Lung (tissue), 12 donors: ENCODE data around the gene DNASE1L1. TPM values are rescaled to one million over a fixed set of nuclear protein-coding genes. Genes with fewer than 3 reads are reported as not detected.

ENCODE experiments used
- ATAC-seq: fragments of 200-7000 bp; cut with Tn5 transposase; one replicate; pipeline ENCODE4 v1.9.1; 2020; ENCODE audit warnings: moderate number of reproducible peaks; ENCODE audit not compliant: insufficient read depth, low FRiP score
- DNase-seq, 3 donors: peaks; one replicate each; pipeline ENCODE4 v3.0.0-alpha.2; 2013 to 2017
- H3K27ac ChIP-seq, 2 donors: one replicate each; pipeline ENCODE4 v1.5.1; 2013; ENCODE audit warnings: mild to moderate bottlenecking in 2 of 2, moderate library complexity in 2 of 2, control low read depth in 1 of 2, inconsistent platforms in 1 of 2, low read depth in 1 of 2, low read length in 1 of 2
- H3K27me3 ChIP-seq, 3 donors: one replicate each; pipeline ENCODE4 v1.5.1; 2013; ENCODE audit warnings: low read length in 2 of 3; ENCODE audit not compliant: control insufficient read depth in 3 of 3, insufficient read depth in 3 of 3
- H3K36me3 ChIP-seq, 4 donors: one replicate each; pipeline ENCODE4 v1.5.1; 2013; ENCODE audit warnings: low read length in 4 of 4, mild to moderate bottlenecking in 1 of 4, moderate library complexity in 1 of 4; ENCODE audit not compliant: control insufficient read depth in 4 of 4, insufficient read depth in 4 of 4
- H3K4me1 ChIP-seq, 5 donors: one replicate each; pipeline ENCODE4 v1.5.1; 2013; ENCODE audit warnings: low read length in 5 of 5, mild to moderate bottlenecking in 2 of 5, moderate library complexity in 1 of 5; ENCODE audit not compliant: control insufficient read depth in 5 of 5, insufficient read depth in 5 of 5
- H3K4me3 ChIP-seq: one replicate; pipeline ENCODE4 v1.5.1; 2013; ENCODE audit warnings: mild to moderate bottlenecking, control low read depth, moderate library complexity
- H3K9ac ChIP-seq, 2 donors: one replicate each; pipeline ENCODE4 v1.5.1; 2013; ENCODE audit warnings: low read length in 2 of 2, control low read depth in 1 of 2; ENCODE audit not compliant: insufficient read depth in 1 of 2
- H3K9me3 ChIP-seq, 4 donors: one replicate each; pipeline ENCODE4 v1.5.1; 2013; ENCODE audit warnings: low read length in 3 of 4, mild to moderate bottlenecking in 1 of 4, moderate library complexity in 1 of 4; ENCODE audit not compliant: control insufficient read depth in 4 of 4, insufficient read depth in 3 of 4
- CTCF ChIP-seq: IDR thresholded peaks from 2 replicates; pipeline ENCODE4 v1.5.1; 2012; ENCODE audit warnings: mild to moderate bottlenecking; ENCODE audit errors: control extremely low read depth, extremely low read depth
- whole genome bisulfite sequencing, 2 donors: extraction: QIAGEN DNeasy Blood & Tissue Kit; methylation state at CpG; one replicate each; pipeline ENCODE4 v1.1.7; 2013; 5-methylcytosine and 5-hydroxymethylcytosine counted together
- polyA plus RNA-seq, 2 donors: library from polyadenylated mRNA; stranded (reverse); fragments of 200-250 nt; gene quantifications; one replicate each; pipeline ENCODE4 v1.2.1, GENCODE V29; 2013
- total RNA-seq, 2 donors: library from RNA; depleted of rRNA in 1 of 2; stranded (reverse); fragments of >200 nt in 1 of 2; gene quantifications; one replicate each; pipeline ENCODE4 v1.2.1, GENCODE V29; 2014 to 2021
- donor health status: control.
- donor health status: control.
- donor health status: Bipolar disorder and iron deficiency.
- donor health status: healthy.
- donor health status: DM: yes; HTN: yes; CAD: no.

DNASE1L1 gene
- total and polyA plus RNA-seq, 4 donors = 12.5 to 52.3 (median 34.6) TPM

DNA sequence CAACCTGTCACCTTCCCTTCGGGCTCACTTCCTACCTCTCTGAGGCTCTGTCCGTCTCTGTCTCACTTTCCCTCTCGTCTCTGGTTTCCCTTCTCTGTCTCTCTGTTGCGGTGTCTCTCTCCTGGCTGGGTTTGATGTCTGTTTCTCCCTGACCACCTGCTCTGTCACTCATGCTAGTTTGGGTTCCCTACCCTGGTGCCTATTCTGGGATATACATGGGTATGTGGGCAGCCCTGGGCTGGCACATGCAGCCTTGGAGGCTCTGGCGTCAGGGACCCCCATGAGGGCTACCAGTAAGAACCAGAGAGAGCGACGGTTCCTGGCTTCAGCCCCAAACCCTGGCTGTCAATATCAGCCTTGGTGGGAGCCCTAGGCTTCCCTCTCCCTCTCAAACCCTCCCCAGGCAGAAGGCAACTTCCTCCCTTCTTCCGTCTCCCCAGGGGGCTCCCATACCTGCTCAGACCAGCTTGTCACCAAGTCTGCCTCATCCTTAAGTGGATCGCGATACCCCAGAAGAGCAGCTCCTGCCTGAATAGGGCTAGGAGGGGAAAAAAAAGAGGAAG lies 314 bp downstream of the DNASE1L1 start:
- DNase-seq = no peak
- H3K27ac ChIP-seq = peak overlapping the region in 1 of 2 donors; percentile 65

DNA sequence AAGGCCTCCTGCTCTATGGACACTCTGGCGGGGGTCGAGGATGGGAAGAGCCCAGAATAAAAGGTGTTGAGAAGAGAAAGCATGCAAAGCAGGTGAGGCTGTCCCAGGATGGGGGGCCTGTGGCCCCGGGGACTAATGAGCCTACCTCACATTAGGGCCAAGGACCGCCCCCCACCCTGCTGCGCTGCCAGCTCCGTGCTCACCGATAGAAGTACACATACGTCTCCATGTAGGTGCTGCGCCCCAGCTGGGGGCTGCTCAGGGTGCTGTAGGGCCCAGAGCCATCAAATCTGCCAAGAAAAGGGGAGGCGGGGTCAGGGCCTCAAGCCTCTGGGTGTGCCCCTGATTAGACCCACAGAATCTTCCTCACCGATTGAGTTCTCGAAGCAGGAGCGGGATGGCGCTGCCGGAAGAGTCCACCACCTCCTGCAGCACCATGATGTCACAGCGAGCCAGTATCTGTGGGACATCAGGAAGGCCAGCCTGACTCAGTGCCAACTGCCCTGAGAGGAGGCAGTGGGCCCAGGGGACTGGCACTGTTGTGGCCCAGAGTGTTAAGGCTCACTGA lies 4.3 kb downstream of the DNASE1L1 start:
- H3K36me3 ChIP-seq = peaks cover 4 to 12% (median 5%) of the 10 kb centered on the region in 4 donors
- 93 to 98% methylated on average over 15 to 16 of the region's 16 CpGs for WGBS, 2 donors
- no peak overlapping the region for H3K4me3 ChIP-seq
- peaks cover 0 to 4% (median 0%) of the 10 kb centered on the region in 5 donors for H3K4me1 ChIP-seq
- no peaks in the 10 kb centered on the region for H3K27me3 ChIP-seq
- no peak overlapping the region for H3K9ac ChIP-seq
- DNase-seq = no peak
- no peak for ATAC-seq
- H3K9me3 ChIP-seq = peaks cover 0 to 4% (median 0%) of the 10 kb centered on the region in 4 donors
- no peak for TF ChIP-seq CTCF
- H3K27ac ChIP-seq = no peak overlapping the region

More for the DNA sequence above, 314 bp downstream of the DNASE1L1 start:
- WGBS, 2 donors = 10 to 55% methylated on average over 6 to 10 of the region's 10 CpGs
- ATAC-seq = no peak
- TF ChIP-seq CTCF = no peak
- no peak overlapping the region for H3K9ac ChIP-seq
- H3K9me3 ChIP-seq = peaks cover 0 to 6% (median 2%) of the 10 kb centered on the region in 4 donors
- H3K4me1 ChIP-seq = peaks cover 0 to 2% (median 0%) of the 10 kb centered on the region in 5 donors
- H3K27me3 ChIP-seq = no peaks in the 10 kb centered on the region
- H3K4me3 ChIP-seq = peak overlapping the region; percentile 32
- H3K36me3 ChIP-seq = peaks cover 0 to under 1% (median 0%) of the 10 kb centered on the region in 4 donors

DNA sequence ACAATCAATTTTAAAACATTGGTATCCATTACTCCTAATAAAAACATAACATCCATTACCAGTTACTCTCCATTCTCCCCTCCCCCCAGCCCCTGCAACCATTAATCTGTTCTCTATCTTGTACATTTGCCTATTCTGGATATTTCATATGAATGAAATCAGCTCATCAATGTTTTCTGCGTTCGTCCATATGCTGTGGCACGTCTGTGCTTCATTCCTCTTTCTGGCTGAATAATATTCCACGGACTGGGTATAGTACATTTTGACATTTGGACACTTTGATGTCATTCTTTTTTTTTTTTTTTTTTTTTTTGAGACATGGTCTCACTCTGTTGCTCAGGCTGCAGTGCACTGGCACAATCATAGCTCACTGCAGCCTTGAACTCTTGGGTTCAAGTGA lies 5.2 kb downstream of the DNASE1L1 start:
- ATAC-seq (no peak), DNase-seq (no peak)
- TF ChIP-seq CTCF = no peak
- Histone ChIP-seq H3K9ac (no peak overlapping the region), H3K27me3 (no peaks in the 10 kb centered on the region), H3K36me3 (peaks cover 4 to 16% (median 12%) of the 10 kb centered on the region in 4 donors), H3K4me3 (no peak overlapping the region), H3K9me3 (peaks cover 0 to 7% (median 0%) of the 10 kb centered on the region in 4 donors), H3K27ac (no peak overlapping the region), H3K4me1 (peaks cover 0 to 12% (median 0%) of the 10 kb centered on the region in 5 donors)
- WGBS, 2 donors = 88 to 94% methylated on average over 4 of the region's 4 CpGs
